G401 (cell line): ENCODE measurements around the gene SKIC8. TPM values are rescaled to one million over a fixed set of nuclear protein-coding genes. Genes with fewer than 3 reads are reported as not detected.

Experiments used
- DNase-seq: peaks from one replicate; pipeline ENCODE4 v3.0.0-alpha.2; 2015; ENCODE audit warnings: low spot score
- in situ Hi-C: cut with HindIII; loops from 2 replicates; pipeline ENCODE4 v1.10.0; 2016; ENCODE audit warnings: low sequenced_read_pairs, mixed read lengths
- total RNA-seq: library from RNA; depleted of rRNA; stranded (reverse); fragments of >200 nt; shearing (Covaris generic); gene quantifications from 2 replicates; pipeline ENCODE4 v1.2.3, GENCODE V29; 2014

SKIC8 gene
- total RNA-seq, 1 experiment from 2014 or later: 486 TPM

DNA sequence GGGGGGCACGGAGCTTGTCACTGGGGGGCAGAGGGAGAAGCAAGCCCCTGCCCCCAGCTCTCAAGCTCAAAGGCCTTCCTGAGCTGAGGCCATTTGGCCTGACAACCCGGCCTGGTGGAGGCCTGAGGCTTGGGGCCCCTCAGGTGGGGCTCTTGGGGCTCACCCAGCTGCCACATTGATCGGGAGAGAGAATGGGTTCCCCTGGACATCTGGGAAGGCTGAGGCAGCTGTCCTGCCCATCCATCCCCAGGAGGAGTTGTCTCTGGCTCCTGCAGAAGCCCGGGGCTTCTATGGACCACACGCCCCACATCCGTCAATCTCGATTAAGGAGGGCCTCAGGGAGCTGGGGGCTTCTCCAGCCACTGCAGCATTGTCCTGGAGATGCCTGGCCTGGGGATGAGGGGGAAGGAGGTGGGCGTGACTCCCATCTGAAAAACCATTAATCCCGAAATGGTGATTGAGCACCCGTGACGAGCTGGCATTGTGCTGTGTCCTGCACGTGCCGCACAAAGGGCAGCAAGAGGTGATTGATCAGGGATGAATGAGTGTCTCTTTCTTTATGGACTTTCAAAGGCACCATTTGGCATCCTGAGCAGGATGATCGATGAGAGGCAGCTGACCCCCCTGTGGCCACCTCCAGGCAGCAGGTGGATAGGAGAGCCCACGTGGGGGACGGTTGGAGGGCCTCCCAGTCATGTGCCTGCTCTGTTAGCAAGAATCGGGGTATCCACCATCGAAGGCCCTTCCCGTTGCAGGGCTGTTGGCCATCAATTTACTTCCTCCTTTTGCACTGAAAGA, 23.5 kb upstream of the SKIC8 start:
- in situ Hi-C loops: no loop called here
- DNase-seq: no peak

DNA sequence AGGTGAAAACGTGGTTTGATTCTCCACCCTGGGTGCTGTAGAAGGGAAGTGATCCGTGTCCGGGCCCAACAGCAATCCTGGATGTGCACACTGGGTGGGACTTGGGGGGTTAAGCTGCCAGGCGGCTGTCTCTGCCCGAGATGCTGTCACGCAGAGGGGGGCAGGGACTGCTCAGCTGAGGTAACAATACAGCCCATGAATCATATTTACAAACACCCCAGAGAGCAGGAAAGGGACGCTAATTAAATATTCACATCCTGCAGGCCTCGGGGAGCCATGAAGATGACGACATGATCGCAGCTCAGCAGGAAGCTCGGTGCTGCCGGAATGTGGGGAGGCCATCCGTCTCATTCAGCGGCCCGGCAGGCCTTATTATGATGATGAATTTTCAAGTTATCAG, 22.8 kb upstream of the SKIC8 start:
- in situ Hi-C loops: no loop called here
- DNase-seq: no peak

DNA sequence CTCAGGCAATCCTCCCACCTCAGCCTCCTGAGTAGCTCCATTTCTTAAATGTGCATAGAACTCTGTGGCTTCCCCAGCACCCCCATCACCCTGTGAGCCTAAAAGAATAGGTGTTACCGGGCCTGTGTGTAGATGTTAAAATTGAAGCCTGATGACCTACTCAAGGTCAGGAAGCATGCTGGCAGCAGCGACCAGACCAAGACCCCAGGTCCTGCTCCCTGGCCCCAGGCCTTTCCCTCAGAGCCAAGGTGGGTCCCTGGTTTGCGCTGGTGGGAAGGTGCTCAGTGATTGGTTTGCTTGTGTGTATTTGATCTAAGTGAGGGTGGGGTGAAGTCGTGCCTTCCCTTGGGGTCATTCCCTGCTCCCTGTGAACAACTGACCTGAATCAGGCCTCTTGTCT, 22.4 kb upstream of the SKIC8 start:
- in situ Hi-C loops: no loop called here
- no peak for DNase-seq

DNA sequence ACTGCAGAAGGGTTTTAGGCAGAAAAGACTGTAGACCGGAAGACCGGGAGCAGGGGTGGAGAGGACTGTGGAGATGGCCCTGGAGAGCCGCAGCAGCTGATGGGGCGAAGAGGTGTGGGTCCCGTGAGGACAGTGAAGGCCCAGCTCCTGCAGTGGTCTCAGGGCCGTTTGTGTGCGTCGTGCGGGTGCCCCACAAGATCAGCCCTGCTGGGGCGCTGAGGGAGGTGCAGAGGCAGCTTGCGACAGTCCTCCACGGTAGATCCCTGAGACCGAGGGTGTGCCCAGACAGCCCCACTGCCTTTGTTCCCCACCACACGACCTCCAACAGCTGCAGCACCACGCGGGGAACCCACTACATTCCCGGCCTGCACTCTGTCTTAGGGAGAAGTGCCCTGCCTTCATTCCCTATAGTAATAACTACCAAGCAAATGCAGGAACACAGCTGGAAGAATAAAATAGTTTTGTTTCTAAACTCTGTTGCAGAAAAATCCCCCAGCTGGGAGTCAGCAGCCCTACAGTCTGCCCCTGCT, 21.7 kb upstream of the SKIC8 start:
- DNase-seq: no peak
- in situ Hi-C loops: no loop called here

DNA sequence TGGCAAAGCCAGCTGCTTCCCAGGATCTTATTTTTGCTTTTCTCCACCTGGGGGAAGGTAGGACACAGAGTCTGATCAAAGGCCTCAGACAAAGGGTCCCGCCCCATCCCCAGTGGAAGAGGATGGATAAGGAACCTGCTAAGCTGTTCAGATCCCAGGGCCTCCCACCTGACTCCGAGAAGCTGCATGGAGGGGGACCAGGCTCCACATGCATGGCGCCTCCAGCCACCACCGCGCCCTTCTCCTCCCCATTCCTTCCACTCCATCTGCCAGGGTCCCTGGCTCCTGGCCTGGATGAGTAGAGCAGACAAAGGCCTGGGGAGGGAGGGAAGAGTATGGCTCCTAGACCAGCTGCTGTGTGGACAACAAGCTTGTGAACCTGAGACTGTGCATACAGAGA, 20.8 kb upstream of the SKIC8 start:
- in situ Hi-C loops: no loop called here

DNA sequence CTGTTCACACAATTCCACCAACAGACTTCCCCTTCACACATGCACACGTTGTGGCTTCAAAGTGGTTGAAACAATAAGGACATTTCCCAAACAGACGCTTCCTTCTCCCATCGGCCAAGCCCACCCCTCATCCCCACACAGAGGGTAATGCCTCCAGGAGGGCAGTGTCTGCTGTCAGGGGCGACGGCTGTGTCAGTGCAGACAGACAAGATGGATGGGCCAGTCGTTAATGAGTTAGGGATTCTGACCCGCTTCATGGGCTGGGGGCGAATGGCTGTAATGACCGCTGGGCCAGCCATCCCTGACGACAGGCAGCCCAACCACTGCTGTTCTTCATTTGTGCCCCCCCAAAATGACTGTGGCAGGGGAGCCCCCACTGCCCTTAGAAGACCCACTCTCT, 20.2 kb upstream of the SKIC8 start:
- DNase-seq: no peak
- in situ Hi-C loops: no loop called here

More for the DNA sequence above, 20.8 kb upstream of the SKIC8 start:
- DNase-seq: no peak

DNA sequence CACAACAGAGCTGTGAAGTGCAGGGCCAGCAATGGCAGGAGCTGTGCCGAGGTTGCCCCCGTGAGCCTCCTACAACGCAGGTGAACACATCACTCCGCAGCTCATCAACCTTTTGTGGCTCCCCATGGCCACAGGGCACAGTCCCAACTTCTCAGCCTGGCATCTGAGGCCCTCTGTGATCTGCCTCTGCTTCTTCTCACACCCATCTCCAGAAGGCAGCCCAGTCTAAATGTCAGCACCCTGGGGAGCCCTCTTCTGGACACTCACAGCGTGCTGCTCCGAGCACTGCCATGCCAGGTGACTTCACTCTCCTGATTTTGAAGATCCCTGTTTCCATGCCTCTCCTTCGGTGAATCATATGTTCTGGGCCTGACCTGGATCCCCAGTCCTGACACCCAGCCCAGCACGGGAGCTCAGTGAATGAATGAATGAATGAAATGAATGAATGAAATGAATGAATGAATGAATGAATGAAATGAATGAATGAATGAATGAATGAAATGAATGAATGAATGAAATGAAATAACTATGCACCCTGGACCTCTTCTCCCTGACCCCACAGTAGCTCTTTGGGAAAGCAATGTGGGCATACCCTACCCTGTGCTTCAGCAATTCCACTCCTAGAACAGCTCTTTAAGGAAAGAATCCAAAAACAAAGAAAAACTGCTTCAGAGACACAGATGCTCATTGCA, 17.9 kb upstream of the SKIC8 start:
- peak; percentile 23 for DNase-seq
- in situ Hi-C loops: no loop called here

DNA sequence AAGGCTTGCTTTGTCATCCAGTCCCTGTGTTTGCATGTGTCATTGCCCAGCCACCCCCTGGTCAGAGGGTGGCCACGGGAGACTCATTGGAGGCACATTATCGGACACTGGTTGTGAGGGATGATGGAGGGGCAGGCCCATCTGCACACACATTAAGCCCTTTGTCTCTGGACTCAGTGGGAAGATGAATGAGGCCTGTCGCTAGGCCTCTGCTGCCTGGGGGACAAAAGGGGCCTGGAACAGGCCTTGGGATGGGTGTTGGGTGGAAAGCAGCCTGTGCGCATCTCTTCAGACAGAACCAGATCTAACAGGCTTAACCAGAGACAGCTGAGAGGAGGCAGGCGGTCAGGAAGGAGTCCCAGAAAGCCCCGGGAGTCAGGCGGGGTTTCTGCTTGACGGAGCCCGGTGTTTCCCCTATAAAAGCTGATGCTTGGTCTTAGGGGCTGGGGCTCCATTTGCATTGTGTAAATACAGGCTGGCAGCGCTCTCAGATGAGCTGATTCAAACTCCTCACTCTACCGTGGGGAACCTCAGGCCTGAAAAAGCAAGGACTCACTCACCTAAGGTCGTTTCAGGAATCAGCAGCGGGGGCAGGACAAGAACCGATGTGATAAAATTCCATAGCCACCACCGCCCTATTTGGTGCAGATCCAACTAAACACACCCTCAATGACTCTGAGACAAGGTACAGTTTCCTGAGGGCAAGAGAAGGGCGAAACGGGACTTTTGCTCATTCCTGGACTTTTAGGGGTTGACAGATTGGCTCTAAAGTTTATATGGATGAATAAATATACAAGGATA, 17.1 kb upstream of the SKIC8 start:
- in situ Hi-C loops: no loop called here
- DNase-seq: no peak

DNA sequence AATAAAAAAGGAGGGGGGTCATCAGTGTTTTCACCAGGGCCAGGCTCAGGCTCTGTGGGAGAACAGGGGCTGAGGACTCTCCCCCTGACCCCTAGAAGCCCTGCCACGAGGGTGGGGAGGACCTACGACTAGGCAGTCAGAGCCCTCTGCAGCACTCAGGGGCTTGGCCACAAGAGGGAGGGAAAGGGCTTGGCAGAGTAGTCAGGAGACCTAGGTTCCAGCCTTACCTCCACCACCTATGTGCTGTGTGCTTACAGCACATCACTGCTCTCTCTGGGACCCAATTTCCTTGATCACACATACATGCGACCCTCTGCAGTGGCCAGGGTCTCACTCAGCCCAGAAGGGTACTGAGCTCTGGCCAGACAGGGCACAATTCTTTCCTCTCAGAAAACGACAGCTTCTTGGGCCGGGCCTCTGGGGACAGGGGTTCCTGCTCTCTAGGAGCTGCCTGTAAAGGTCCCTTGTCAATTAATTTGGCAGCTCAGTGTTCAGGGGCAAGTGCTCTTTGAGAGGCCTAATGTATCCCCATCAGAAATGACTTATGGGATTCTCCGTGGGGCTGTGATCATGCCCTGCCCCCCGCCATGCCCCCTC, 16.4 kb upstream of the SKIC8 start:
- in situ Hi-C loops: no loop called here

DNA sequence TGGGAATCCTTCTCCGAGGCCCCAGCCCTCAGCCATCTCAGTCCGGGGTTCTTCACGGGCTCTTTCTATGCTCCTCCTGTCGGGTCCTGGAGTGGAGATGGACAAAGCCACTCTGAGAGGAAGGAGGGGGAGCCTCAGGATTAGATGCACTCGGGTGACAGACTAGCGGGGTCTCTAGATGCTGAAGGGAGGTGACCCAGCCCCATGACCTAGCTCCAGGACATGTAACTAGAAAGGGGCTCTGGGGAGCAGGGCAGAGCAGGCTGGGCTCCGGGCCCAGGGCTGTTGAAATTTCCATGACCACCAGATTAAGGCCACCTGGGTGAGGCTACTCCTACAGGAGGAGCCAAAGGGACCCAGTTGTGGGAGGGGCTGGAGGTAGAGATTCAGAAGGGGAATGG, 14.8 kb upstream of the SKIC8 start:
- no peak for DNase-seq
- in situ Hi-C loops: no loop called here

More for the DNA sequence above, 16.4 kb upstream of the SKIC8 start:
- peak; percentile 24 for DNase-seq

DNA sequence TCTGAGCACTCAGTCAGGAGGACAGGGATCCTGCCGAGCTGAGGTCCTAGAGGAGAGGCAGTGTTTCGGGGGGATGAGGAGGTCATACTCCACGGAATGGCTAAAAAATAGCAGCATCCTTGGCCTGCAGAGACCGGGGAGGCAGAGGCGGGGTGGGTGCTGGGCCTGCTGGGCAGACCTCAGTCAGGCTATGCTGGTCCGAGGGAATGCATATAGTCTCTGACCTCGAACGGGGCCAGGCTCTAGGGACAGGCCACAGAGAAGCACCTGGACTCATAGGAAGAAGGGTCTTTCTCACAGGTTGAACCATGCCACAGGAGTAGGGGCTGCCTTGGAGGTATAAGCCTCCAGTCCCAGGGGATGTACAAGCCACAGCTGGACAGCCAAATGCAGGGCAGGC, 14.0 kb upstream of the SKIC8 start:
- in situ Hi-C loops: no loop called here
- no peak for DNase-seq

DNA sequence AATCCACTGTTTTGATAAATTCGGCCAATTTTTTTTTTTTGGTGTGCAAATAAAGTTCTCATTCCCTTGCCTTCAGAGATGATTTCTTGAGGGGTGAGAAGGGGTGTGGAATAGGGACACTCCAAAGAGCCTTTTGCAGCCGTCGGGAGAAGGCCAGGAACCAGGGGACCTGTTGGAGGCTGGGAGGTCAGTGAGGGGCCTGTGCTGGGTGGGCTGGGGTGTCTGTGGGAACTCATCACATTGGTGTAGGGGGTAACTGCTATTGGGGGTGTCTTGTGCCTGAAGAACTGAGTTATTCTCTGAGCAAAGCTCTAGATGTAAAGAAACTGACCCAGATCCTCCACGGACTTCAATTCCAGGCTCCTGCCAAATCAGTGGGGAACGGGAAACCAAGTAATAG, 13.5 kb upstream of the SKIC8 start:
- DNase-seq: no peak
- in situ Hi-C loops: no loop called here

DNA sequence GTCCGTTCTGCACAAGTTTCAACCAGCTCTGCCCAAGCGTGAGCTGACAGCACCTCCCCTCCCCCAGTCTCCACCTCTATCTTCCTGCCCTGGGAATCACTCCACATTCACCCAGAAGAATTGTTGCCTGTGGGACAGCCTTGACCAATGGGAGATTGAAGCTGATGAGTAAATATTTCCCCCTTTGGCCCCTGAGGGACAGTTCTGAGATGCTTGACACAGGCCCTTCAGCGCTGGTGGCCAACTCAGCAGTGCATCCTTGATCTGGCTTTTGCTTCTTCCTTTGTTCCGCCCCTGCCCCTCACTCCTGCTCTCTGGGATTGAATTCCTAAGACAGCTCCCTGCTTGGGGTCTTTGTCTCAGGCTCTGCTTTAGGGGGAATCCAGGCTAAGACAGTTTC, 13.1 kb upstream of the SKIC8 start:
- no peak for DNase-seq
- in situ Hi-C loops: no loop called here

DNA sequence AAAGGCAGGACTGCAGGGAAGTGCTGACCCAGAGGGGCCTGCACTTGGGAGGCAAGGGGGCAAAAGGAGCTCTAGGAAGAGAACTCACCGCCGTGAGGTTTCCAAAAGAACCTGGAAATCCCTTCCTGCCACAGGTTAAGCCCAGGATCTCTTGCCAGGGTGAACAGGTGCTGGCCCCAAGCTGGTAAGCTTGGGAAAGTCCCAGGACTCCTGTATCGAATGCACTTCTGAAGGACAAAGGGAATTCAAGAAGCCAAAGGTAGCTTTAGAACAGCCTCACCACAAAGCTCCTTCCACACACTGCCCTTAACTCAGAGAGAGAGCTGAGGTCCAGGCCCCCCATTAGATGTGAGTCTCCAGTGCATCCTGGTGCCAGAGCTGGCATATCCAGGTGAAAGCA, 11.9 kb upstream of the SKIC8 start:
- no peak for DNase-seq
- in situ Hi-C loops: no loop called here

DNA sequence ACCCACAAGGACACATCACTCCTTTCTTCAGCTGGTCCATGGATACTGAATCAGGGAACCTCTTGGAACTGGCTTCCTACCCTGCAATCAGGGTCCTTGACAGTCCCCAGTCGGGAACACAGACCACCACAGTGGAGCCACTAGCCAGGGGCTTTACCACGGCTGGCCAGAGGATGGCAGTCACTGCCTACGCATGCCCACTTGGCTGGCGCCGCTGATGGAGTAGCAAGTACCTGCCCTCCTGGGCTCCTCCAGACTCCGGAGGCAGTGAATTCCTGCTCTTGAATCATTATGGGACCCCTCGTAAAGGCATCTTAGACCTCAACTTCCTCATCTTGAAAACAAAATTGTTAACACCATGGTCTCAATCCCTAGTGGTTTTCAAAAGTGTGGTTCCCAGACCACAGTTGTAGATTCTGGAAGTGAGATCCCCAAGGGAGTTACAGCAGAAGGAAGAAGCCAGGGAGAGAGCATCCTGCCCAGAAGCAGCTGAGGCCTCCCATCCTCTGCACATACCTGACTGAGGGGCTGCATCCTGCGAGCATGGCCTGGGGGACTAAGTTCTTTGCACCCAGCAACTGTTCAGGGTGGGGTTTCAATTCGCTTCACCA, 9.1 kb upstream of the SKIC8 start:
- in situ Hi-C loops: no loop called here
- peak; percentile 56 for DNase-seq

DNA sequence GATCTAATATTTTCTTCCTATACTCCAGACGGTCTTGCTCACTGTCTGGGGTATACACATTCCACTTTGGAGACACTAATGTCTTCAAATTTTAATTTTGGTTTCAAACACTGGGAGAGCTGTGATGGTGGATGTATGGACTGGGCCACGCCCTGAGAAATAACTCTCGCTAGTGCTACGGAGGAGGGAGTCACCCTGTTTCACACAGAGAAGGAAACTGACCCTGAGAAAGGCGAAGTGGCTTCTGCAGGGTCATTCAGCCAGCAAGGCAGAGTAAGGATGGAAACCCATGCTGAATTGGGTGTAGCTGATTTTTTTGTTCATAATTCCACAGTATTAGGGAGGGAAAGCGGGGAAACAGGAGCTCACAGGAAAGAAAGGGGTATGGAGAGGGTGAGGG, 8.6 kb upstream of the SKIC8 start:
- in situ Hi-C loops: no loop called here
- no peak for DNase-seq

DNA sequence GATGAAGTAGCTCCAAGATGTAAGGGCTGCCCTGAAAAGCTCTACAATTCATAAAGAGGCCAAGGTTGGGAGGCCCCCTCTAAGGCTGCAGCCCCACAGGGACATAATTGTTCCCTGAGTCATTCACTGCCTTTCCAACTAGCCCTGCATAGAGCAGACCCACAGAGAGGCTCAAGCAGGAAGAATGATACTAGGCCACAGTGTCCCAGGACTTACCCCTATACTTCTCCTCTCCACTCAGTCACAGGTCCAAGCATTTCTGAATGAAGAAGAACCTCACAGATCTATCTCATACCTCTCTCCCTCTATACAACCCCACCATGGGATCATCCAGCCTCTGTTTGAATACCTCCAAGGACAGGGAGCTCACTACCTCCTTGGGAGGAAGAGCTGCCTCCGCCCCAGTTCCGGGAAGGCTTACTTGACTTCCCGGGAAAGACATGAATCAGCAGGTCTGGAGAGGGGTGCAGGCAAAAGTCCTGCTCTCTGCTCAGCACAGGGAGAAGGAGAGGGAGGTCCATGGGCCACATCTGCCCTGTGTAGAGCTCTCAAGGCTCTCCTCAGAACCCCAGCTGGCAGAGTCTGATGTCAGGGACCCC, 6.9 kb upstream of the SKIC8 start:
- in situ Hi-C loops: no loop called here
- DNase-seq: peak; percentile 41

DNA sequence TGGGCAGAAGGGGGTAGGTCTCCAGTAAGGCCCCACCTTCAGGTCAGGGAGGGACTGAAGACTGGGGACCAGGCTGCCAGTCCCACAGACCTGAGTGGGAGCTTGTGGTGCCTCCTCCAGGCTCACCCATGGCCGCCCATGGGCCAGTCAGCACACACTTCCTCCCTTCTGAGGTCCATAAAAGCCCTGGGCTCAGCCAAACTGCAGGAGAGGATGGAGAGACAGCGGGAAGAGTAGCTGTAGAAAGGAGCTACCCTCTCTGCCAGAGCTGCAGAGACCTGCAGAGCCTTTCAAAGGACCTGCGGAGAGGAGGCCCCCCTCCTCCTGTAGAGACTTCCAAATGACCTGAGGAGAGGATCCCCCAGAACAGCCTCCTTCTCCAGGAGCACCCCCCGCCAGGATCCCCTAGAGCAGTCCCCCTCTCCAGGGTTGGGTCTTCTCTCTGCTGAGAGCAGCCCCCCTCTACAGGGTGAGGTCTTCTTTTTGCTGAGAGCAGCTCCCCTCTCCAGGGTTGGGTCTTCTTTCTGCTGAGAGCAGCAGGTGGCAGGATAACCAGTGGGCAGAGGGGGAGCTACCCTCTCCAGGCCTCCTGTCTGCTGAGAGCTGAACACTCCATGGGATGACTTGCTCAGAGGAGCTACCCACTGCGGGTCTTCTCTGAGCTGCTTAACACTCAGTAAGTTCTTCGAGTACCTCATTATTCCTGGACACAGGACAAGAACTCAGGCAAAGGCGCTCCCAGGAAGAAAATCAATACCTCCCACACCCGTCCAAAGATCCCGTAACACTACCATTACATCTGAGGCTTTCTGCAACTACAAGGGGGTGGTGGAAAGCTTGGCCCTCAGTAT, 5.0 kb upstream of the SKIC8 start:
- in situ Hi-C loops: no loop called here
- peak; percentile 32 for DNase-seq
